NCI-H2196 (cell line): Measurements from ENCODE around the gene DBNDD1.
"Not testable (repeated sequence)": the region's sequence is repeated elsewhere in the genome, so short reads cannot be mapped to it uniquely, and the experiment has no call there.

ENCODE experiments used
- DNase-seq: peaks from one replicate; lab custom pipeline; 2025; ENCODE audit not compliant: unreplicated experiment; lab: John Stamatoyannopoulos, UW

DBNDD1 gene

DNA sequence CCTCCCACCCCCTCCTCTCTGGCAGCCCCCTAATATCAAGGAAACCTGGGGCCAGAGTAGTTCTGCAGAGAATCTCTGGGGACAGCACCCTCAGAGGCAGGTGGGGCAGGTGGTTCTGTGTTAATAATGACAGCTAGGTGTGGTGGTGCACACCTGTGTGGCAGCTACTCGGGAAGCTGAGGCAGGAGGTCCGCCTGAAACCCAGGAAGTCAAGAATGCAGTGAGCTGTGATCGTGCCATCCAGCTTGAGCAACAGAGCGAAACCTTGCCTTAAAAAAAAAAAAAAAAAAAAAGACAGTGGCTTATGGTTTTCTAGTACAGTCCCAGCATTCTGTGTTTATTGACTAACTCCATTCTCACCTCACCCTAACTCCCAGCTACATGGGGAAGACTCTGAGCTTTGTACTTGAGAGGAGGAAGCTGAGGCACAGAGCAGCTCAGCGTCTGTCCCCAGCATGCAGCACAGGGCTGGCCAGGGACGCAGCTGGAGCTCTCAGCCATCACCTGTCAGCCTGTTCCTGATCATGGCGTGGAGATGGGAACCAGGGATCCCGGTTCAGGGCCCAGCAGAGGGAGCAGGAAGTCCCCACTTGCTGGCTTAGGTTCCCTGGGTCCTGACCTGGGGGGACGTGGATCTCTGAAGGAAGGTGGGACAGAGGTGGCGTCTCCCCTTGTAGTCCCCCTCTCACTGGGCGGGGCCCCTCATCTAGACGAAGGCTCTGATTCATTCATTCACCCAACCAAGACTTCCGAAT, 6.1 kb downstream of the DBNDD1 start:
- no peak for DNase-seq

DNA sequence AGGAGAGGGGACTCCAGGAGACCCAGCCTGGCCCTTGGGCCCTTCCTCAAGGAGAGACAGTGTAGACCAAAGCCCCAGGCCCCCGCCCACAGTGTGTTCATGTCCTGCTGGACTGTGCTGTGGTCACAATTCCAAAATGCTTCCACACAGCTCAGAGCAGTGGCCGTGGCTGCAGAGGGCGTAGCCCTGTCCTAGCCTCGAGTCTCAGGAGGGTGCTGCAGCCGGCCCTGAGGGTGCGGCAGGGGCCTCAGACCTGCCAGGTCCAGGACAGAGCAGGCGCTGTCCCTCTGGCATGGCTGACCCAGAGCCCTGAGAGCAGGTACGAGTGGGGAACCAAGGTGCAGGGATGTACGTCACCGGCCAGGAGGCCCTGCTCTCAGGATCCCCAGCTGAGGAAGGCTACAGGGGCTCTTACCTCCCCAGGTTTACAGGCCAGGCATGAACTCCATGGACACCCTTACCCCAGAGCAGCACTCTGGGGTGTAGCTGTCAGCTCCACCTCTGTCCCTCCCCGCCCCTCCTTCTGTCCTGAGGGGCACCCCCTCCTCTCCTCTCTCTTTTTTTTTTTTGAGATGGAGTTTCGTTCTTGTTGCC, 7.3 kb downstream of the DBNDD1 start:
- DNase-seq: no peak

DNA sequence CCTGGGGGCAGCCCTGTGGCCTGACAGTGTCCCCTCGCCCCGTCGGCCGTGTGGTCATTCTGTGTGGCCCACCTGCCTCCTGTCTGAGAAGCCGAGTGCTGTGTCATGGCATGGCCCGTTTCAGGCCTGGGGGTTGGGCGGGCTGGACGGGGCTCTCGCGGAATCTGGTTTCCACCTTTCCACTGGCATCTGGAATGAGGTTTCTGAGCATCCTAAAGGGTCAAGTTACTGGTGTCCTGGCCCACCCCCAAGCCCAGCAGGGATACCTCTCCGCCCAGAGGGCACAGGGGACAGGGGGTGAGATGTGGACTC, 7.8 kb downstream of the DBNDD1 start:
- DNase-seq: no peak

DNA sequence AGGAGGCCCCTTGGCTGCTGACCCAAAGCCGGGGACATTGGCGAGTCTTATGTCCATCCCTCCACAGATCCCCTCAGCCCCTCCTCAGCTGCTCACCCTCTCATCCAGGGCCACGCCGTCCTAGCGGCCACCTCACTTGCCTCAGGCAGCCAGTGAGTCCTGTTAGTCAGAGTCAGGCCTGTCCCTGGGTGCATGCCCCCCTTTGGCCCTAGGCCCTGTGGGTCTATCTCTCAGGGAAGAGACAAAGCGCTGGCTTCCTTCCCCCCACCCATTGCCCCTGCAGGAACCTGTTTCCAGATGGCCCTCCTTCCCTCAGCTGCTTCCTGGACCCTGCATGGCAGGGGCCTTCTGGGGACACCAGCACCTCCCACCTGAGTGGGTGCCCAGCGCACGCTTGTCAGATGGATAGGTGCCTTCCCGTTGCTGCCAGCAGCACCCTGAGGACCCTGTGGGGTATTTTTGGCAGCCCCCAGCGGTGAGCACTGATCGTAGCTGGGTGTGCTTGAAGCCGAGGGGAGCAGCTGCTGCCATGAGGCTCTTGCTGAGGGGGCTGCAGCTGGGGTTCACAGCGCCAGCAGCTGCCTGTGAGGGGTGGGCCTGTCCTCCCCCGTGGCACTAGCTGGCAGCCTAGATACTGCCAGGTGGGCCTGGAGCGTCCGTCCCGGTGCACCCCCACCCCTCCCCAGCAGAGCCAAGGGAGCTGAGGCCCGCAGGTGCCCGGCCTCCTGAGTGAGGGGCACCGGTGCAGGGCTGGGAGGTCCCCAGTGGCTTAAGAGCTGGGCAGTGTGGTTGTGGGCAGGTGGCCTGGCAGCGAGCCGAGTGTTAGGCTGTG, 8.4 kb downstream of the DBNDD1 start:
- no peak for DNase-seq

DNA sequence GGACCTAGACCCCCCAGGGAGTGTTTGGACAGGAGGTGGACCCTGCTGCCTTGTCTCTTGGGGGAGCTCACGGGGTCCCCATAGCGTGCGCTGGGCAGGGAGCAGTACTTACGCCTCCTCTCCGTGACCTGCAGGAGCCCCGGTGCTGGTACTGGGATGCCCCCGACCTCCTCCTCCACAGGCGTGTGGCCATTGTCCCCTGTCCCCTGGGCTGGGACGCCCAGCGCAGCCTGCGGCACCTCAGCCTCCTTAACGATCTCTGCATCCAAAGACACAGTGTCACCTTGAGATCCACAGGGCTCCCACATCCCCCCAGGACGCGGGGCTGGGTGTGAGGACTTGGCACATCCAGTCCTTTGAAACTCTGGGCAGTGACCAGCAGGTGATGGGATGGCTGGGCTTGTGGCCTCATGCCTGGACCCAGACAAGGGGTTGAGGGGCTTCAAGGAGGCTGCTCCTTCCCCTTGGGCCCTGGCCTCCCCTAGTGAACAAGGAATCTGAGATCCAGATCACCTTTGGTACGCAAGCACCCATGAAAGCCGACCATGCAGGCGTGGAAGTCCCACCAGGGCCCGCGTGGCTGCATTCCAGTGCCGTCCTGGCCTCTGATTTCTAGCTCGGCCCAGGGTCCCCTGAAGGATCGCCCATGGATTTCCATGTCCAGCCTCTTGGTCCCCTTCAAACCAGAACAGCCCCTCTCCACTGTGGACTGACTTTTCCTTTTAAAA, 9.9 kb downstream of the DBNDD1 start:
- DNase-seq: no peak

DNA sequence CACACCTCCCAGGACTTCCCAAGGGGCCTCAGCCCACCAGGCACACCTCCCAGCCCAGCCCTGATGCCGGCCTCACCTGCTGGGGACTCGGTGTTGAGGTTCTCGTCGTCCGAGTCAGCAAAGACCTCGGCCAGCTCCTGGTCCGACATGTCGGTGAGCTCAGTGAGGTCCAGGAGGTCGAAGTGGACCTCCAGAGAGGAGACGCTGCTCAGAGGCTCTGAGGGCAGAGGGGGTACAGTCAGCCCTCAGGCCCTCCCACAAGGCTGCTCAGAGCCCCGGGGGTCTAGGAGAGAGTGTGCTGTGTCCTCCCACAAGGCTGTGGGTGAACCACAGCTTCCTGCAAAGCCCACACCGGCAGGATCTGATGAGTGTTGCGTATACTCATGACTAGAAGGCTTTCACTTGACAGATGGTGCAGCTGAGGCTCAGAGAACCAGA, 10.5 kb downstream of the DBNDD1 start:
- DNase-seq: no peak

DNA sequence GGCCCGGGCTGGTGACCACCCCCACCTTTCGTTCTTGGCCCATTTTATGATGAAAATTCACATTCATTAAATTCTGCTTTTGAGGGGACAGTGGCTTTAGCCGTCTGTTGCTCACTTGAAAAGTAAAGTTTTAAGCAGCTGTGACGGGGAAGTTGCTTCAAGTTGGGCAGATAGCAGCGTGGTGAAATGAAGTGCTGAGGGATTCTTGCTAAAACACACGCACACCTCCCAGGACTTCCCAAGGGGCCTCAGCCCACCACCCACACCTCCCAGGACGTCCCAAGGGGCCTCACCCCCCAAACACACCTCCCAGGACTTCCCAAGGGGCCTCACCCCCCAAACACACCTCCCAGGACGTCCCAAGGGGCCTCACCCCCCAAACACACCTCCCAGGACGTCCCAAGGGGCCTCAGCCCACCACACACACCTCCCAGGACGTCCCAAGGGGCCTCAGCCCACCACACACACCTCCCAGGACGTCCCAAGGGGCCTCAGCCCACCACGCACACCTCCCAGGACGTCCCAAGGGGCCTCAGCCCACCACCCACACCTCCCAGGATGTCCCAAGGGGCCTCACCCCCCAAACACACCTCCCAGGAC, 11.5 kb downstream of the DBNDD1 start:
- not testable (repeated sequence) for DNase-seq

DNA sequence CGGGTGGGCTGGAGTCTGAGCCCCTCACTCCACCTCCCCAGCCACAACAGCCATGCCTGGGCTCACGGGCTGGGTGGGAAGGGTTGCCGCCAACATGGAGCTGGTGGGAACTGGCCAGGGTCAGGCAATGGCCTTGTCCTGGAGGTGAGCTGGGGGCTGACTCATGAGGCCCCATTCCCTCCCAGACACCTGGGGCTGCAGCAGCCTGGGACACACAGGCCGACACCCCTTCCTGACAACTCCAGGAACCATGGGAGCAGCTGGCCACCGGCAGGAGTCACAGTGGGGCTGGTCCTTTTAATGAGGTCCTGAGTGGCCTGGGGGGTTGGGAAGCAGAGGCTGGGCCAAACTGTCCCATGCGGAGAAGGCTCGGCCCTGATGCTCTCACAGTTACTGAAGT, 12.2 kb downstream of the DBNDD1 start:
- no peak for DNase-seq

DNA sequence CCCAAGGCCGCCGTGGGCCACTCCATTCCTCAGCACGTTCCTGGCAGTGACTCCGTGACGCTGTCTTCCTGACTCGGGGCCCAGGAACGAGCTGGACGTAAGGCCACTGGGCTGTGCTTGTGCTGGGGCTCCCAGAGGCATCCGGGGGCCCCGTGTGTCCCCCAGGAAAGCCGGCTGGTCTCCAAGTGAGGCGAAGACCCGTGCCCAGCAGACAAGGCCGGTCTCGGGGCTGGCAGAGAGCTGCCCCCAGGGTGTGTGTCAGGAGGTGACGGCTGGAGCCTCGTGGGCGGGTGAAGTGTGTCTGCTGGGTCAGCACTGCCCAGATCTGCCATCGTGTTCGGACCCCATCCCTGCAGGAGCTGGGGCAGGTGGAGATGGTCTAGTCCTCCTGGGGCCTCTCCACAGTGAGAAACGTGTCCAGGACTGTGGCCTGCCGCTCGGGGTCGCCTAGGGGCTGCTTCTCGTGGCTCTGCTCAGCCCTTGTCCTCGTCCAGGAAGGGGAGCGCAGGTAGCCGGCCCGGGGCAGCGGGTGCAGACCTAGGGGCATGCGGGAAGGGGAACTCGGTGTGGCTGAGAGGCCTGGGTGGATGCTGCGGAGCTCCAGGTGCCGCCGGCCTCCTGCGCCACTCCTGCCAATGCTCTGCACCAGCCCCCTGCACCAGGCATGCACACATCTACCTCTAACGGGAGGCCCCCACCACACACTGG, 13.1 kb downstream of the DBNDD1 start:
- no peak for DNase-seq

DNA sequence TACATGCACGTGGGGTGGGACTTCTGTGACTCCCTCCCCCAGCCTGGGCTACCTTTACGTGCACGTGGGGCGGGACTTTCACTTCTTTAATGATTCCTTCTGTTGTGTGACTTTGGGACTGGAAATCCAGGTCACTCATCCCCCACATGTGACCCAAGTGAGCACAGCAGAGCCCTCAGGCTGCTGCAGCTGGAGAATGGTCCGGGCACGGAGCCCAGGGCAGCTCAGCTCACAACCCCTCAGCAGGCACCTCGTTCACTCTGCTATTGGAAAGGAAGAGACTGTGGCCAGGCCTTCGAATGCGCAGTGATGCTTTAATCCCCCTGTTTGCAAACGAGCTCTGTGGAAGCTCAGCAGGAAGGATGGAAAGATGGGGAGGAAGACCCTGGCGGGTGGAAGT, 14.7 kb downstream of the DBNDD1 start:
- DNase-seq: no peak

DNA sequence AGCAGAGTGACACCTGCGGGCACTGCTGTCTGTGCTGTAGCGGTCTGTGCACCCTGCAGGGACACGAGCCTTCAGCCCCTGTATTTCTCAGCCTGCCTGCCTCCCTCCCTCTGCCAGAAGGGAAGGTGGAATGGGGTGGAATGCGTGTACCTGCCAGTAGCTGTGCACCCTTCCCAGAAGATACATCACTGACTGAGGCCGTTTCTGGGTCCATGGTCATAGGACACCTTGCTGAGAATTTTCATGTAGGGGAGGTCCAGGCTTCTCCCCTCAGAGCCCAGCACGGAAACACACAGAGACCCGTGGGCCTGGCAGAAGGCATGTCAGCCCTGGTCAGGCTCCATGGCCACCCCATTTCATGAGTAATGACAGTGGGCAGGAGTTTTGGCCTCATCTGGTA, 16.5 kb downstream of the DBNDD1 start:
- no peak for DNase-seq

DNA sequence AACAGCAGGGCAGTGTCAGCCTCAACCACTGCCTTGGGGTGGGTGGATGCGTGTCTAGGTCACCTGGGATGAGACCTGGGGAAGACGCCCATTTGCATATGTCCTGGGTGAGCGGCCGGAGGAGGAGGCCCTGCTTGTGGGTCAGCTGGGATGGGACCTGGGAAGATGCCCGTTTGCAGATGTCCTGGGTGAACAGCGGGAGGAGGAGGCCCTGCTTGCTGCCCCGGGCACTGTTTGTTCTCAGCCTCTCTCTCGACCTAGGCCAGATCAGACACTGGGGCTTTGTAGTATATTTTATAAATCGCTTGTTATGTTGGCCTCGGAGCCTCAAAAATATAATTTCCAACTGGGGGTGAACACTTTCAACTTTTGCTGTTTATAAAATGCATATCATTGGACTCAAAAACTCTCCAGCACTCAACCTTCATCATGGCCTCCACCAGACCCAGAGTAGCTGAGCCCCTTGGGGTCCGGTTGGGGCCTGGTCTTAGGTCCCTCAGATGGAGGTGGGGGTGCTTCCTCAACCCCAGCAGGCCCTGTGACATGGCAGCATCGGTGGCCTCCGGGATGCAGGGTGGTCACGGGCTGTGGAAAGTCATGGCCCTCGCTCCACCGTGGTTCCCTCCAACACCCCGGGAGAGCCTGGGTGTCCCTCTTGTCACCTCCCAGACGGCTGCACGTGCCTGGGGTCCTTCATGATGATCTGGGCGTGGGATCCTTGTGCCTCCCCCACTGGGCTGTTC, 17.3 kb downstream of the DBNDD1 start:
- DNase-seq: no peak

DNA sequence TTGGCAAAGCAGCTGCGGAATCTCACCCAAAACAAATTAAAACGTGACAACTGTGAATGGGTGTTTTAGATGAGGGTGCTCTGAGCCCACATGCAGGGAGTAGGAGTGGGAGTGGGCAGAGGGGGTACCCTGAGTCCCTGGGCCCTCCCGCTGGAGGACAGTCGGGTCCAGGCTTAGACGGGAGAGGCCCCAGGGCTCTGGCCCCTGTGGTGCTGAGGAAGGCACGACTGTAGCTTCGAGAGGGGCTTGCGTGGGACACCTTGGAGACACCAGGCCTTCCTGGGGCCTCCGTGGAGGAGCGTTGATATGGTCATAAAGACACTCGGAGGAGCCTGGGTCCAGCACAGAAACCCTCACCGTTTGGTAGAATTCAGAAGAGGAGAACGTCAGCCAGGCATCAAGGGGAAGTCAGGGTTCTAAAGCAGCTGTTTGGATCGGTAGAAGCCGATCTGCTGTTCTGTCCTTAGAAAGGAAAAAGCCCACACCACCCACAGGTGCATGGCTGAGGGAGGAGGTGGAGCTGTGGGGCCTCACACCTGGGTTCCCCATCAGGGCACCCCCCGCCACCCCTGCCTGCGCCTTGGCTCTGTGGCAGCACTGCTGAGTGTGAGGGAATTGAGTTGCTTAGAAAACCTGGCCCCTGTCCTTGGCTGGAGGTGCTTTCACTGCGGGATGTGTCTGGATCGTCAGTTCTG, 18.4 kb downstream of the DBNDD1 start:
- no peak for DNase-seq

DNA sequence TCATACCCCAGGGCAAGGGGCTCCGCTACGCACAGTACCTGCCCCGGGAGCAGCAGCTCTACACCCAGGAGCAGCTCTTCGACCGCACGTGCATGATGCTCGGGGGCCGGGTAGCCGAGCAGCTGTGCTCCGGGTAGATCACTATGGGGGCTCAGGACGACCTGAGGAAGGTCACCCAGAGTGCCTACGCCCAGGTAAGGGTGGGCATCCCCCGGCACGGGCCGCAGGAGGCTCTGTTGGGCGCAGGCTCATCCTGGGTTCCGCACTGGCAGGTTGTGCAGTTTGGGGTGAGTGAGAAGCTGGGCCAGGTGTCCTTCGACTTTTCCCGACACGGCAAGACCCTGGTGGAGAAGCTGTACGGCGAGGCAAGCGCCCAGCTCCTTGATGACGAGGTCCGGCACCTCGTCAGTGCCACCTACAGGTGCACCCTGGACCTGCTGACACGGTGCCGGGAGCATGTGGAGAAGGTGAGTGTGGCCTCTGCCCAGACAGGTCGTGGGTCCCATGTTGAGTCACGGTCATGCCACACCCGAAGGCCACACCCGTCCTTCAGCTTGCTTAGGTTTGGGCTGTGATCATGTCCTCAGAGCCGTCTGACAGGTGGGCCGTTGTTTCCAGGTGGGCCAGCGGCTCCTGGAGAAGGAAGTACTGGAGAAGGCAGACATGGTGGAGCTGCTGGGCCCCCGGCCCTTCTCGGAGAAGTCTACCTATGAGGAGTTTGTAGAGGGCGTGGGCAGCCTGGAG, 19.3 kb downstream of the DBNDD1 start:
- no peak for DNase-seq

DNA sequence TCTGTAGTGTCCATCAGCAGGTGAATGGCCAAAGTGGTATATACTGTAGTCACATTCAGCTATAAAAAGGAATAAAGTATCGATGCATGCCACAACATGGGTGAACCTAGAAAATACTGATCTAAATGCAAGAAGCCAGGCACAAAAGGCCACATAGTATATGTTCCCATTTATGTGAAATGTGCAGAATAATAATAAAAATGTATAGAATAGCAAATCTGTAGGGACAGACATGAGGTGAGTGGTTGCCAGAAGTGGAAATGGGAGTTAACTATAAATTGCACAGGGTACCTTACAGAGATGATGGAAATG, 23.1 kb downstream of the DBNDD1 start:
- no peak for DNase-seq

DNA sequence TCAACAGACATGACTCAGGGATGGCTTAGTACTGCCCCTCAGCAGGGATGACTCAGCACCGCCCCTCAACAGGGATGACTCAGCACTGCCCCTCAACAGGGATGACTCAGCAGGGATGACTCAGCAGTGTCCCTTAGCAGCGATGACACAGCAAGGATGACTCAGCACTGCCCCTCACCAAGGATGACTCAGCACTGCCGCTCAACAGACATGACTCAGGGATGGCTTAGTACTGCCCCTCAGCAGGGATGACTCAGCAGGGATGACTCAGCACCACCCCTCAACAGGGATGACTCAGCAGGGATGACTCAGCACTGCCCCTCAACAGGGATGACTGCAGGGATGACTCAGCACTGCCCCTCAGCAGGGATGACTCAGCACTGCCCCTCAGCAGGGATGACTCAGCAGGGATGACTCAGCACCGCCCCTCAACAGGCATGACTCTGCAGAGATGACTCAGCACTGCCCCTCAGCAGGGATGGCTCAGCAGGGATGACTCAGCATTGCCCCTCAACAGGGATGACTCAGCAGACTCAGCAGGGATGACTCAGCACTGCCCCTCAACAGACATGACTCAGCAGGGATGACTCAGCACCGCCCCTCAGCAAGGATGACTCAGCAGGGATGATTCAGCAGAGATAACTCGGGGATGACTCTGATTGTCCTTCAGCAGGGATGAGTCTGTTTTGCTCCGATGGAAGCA, 23.6 kb downstream of the DBNDD1 start:
- peak; percentile 24 for DNase-seq

DNA sequence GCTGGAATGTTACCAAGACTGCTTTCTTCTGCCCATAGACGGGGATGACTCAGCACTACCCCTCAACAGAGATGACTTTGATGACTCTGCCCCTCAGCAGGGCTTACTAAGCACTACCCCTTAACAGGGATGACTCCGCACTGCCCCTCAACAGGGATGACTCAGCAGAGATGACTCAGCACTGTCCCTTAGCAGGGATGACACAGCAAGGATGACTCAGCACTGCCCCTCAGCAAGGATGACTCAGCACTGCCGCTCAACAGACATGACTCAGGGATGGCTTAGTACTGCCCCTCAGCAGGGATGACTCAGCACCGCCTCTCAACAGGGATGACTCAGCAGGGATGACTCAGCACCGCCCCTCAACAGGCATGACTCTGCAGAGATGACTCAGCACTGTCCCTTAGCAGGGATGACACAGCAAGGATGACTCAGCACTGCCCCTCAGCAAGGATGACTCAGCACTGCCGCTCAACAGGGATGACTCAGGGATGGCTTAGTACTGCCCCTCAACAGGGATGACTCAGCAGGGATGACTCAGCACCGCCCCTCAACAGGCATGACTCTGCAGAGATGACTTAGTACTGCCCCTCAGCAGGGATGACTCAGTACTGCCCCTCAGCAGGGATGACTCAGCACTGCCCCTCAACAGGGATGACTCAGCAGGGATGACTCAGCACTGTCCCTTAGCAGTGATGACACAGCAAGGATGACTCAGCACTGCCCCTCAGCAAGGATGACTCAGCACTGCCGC, 24.4 kb downstream of the DBNDD1 start:
- DNase-seq: peak; percentile 52

DNA sequence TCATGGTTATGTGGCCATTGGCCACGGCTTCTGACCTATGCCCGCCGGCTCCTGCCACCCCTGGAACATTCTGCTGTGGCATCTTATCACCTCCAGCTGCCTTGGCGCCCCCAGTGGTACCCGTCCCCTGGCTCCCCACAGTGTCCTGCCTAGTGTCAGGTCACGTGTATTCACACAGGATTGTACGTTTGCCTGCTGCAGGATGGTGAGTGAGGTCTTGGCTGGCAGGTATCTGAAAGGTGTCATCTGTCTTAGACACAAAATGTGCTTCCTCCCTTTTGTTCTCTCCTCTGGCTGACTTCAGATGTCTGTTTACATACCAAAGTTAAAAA, 24.9 kb downstream of the DBNDD1 start:
- DNase-seq: no peak
